Activated CD8-positive, alpha-beta T cell treated with anti-CD3 and anti-CD28 coated beads, Interleukin-2, amount 10 ng/mL, durations not matched to agents 7 days and 5 days (primary cell): ENCODE results near the gene CCDC89. TPM values are rescaled to one million over a fixed set of nuclear protein-coding genes. Genes with fewer than 3 reads are reported as not detected.
"Not testable (repeated sequence)": the region's sequence is repeated elsewhere in the genome, so short reads cannot be mapped to it uniquely, and the experiment has no call there.

Experiments used
- ATAC-seq: fragments of 150-1000 bp; cut with Tn5 transposase; one replicate; pipeline ENCODE4 v1.10.0; 2021; ENCODE audit warnings: moderate library complexity
- CTCF ChIA-PET: fragments of 350-600 bp; sonication (Branson Sonifier 250); formaldehyde crosslinking; loops from one replicate; lab custom pipeline; 2021; ENCODE audit warnings: antibody characterized with exemption; lab: Charles Lee
- POLR2A ChIA-PET: fragments of 350-600 bp; sonication (Branson Sonifier 250); formaldehyde crosslinking; loops from one replicate; lab custom pipeline; 2021; ENCODE audit warnings: antibody characterized with exemption; lab: Charles Lee
- DNase-seq: peaks from one replicate; pipeline ENCODE4 v3.0.0-alpha.2; 2020
- H3K27ac Mint-ChIP-seq: one replicate; pipeline ENCODE4 v1.8.0; 2021; ENCODE audit warnings: mild to moderate bottlenecking, mixed read lengths
- H3K27me3 Mint-ChIP-seq: one replicate; pipeline ENCODE4 v1.8.0; 2021; ENCODE audit warnings: low read depth, mixed read lengths
- H3K36me3 Mint-ChIP-seq: one replicate; pipeline ENCODE4 v1.8.0; 2021; ENCODE audit warnings: low read depth, mixed read lengths
- H3K4me1 Mint-ChIP-seq: one replicate; pipeline ENCODE4 v1.8.0; 2021; ENCODE audit warnings: low read depth, mixed read lengths
- H3K4me3 Mint-ChIP-seq: one replicate; pipeline ENCODE4 v1.8.0; 2021; ENCODE audit warnings: mild to moderate bottlenecking, mixed read lengths
- H3K9me3 Mint-ChIP-seq: one replicate; pipeline ENCODE4 v1.8.0; 2022; ENCODE audit warnings: mixed read lengths; ENCODE audit not compliant: insufficient read depth
- total RNA-seq, 2 experiments: library from RNA; stranded (reverse); gene quantifications; one replicate each; pipeline ENCODE4 v1.2.3, GENCODE V29; 2021

Gene CCDC89
- total RNA-seq, 2 experiments from 2014 or later, result 0.23 to 0.63 TPM

- Mint-ChIP-seq H3K4me1 (peaks cover 21% of the 10 kb centered on the region), H3K27ac (no peak overlapping the region), H3K4me3 (no peak overlapping the region), H3K36me3 (no peaks in the 10 kb centered on the region), H3K9me3 (no peaks in the 10 kb centered on the region), H3K27me3 (peaks cover 3% of the 10 kb centered on the region)
- POLR2A ChIA-PET, result interaction anchor here (1.3 to 2.2 kb wide), 2 partner anchors 20 to 170 kb away, joined by 3 to 4 read pairs; partner anchors contain the start of gene CCDC83
- ATAC-seq, result no peak
- DNase-seq, result no peak
- CTCF ChIA-PET, result interaction anchor here (1.1 to 3.6 kb wide), 5 partner anchors 11 to 170 kb away, joined by 3 to 14 read pairs (median 6); partner anchors contain the start of genes CCDC83 and TMEM126B
Measured at GRCh38 chr11:85685125-85685819, 723 bp downstream of the CCDC89 start.

GRCh38 chr11:85682330-85683305, 3.4 kb downstream of the CCDC89 start:
- peak; percentile 72 for DNase-seq
- ChIA-PET POLR2A (interaction anchor here (0.9 to 2.1 kb wide), 2 partner anchors 15 to 18 kb away, joined by 3 to 12 read pairs; partner anchors contain the start of gene CREBZF), CTCF (interaction anchor here (1.7 kb wide), 1 partner anchor 10 kb away, joined by 6 read pairs; no protein-coding TSS in a partner anchor)
- Mint-ChIP-seq H3K4me1 (peaks cover 19% of the 10 kb centered on the region), H3K36me3 (no peaks in the 10 kb centered on the region), H3K9me3 (no peaks in the 10 kb centered on the region), H3K27ac (peak overlapping the region; percentile 78), H3K4me3 (peak overlapping the region; percentile 74), H3K27me3 (peaks cover 13% of the 10 kb centered on the region)
- peak; percentile 93 for ATAC-seq

GRCh38 chr11:85680897-85681296, 5.1 kb downstream of the CCDC89 start:
- POLR2A ChIA-PET, result interaction anchor here (1.0 to 2.1 kb wide), 2 partner anchors 17 to 129 kb away, joined by 3 to 12 read pairs; partner anchors contain the start of gene CREBZF

GRCh38 chr11:85679576-85679975, 6.4 kb downstream of the CCDC89 start:
- DNase-seq (no peak), ATAC-seq (no peak)
- Mint-ChIP-seq H3K4me1 (peaks cover 19% of the 10 kb centered on the region), H3K4me3 (no peak overlapping the region), H3K9me3 (no peaks in the 10 kb centered on the region), H3K27ac (no peak overlapping the region), H3K36me3 (no peaks in the 10 kb centered on the region), H3K27me3 (peaks cover 22% of the 10 kb centered on the region)
- POLR2A ChIA-PET, result interaction anchor here (1.1 kb wide), 1 partner anchor 15 kb away, joined by 3 read pairs; the partner anchor contains the start of gene CREBZF
- CTCF ChIA-PET, result interaction anchor here (1.0 to 1.6 kb wide), 4 partner anchors 11 to 70 kb away, joined by 3 to 7 read pairs (median 4); no protein-coding TSS in a partner anchor

More at GRCh38 chr11:85680897-85681296, 5.1 kb downstream of the CCDC89 start:
- peaks cover 19% of the 10 kb centered on the region for H3K4me1 Mint-ChIP-seq
- H3K4me3 Mint-ChIP-seq, result no peak overlapping the region
- peaks cover 16% of the 10 kb centered on the region for H3K27me3 Mint-ChIP-seq
- no peak overlapping the region for H3K27ac Mint-ChIP-seq
- ATAC-seq, result no peak
- CTCF ChIA-PET, result interaction anchor here (0.9 to 1.9 kb wide), 6 partner anchors 12 to 174 kb away, joined by 3 to 10 read pairs (median 5); partner anchors contain the start of gene CCDC83
- H3K36me3 Mint-ChIP-seq, result no peaks in the 10 kb centered on the region
- DNase-seq, result no peak
- H3K9me3 Mint-ChIP-seq, result no peaks in the 10 kb centered on the region

- no peak overlapping the region for H3K4me3 Mint-ChIP-seq
- DNase-seq (no peak), ATAC-seq (peak; percentile 44)
- H3K9me3 Mint-ChIP-seq, result no peaks in the 10 kb centered on the region
- H3K27ac Mint-ChIP-seq, result no peak overlapping the region
- peaks cover 4% of the 10 kb centered on the region for H3K36me3 Mint-ChIP-seq
- ChIA-PET POLR2A (no interaction called here), CTCF (no interaction called here)
- H3K4me1 Mint-ChIP-seq, result peaks cover 11% of the 10 kb centered on the region
- peaks cover 16% of the 10 kb centered on the region for H3K27me3 Mint-ChIP-seq
Measured at GRCh38 chr11:85673393-85673792, 12.6 kb downstream of the CCDC89 start.

- ATAC-seq (no peak), DNase-seq (no peak)
- ChIA-PET POLR2A (no interaction called here), CTCF (no interaction called here)
- no peaks in the 10 kb centered on the region for H3K9me3 Mint-ChIP-seq
- peaks cover 10% of the 10 kb centered on the region for H3K27me3 Mint-ChIP-seq
- no peak overlapping the region for H3K27ac Mint-ChIP-seq
- peaks cover 11% of the 10 kb centered on the region for H3K4me1 Mint-ChIP-seq
- no peak overlapping the region for H3K4me3 Mint-ChIP-seq
- H3K36me3 Mint-ChIP-seq, result peaks cover 4% of the 10 kb centered on the region
Measured at GRCh38 chr11:85672105-85672902, 13.7 kb downstream of the CCDC89 start.

GRCh38 chr11:85670949-85671663, 14.9 kb downstream of the CCDC89 start:
- CTCF ChIA-PET, ATAC-seq, DNase-seq, H3K27me3 Mint-ChIP-seq, H3K27ac Mint-ChIP-seq, H3K9me3 Mint-ChIP-seq, H3K36me3 Mint-ChIP-seq, H3K4me3 Mint-ChIP-seq: not testable (repeated sequence)
- peaks cover 13% of the 10 kb centered on the region for H3K4me1 Mint-ChIP-seq
- POLR2A ChIA-PET, result interaction anchor here (1.2 kb wide), 1 partner anchor 23 kb away, joined by 3 read pairs; the partner anchor contains the start of gene TMEM126A

GRCh38 chr11:85668157-85668556, 17.8 kb downstream of the CCDC89 start:
- ATAC-seq, result no peak
- Mint-ChIP-seq H3K27ac (no peak overlapping the region), H3K9me3 (no peaks in the 10 kb centered on the region), H3K4me1 (peaks cover 15% of the 10 kb centered on the region), H3K4me3 (no peak overlapping the region), H3K27me3 (no peaks in the 10 kb centered on the region), H3K36me3 (peaks cover 13% of the 10 kb centered on the region)
- POLR2A ChIA-PET, result no interaction called here
- CTCF ChIA-PET, result interaction anchor here (0.7 to 0.8 kb wide), 2 partner anchors 10 to 31 kb away, joined by 3 read pairs; no protein-coding TSS in a partner anchor
- DNase-seq, result no peak

- ChIA-PET POLR2A (interaction anchor here (1.0 kb wide), 1 partner anchor 19 kb away, joined by 7 read pairs; the partner anchor contains the start of gene TMEM126A), CTCF (interaction anchor here (1.0 kb wide), 1 partner anchor 31 kb away, joined by 3 read pairs; no protein-coding TSS in a partner anchor)
- ATAC-seq (no peak), DNase-seq (no peak)
- peaks cover 24% of the 10 kb centered on the region for H3K36me3 Mint-ChIP-seq
- H3K27ac Mint-ChIP-seq, result no peak overlapping the region
- no peak overlapping the region for H3K4me3 Mint-ChIP-seq
- H3K9me3 Mint-ChIP-seq, result no peaks in the 10 kb centered on the region
- peaks cover 14% of the 10 kb centered on the region for H3K4me1 Mint-ChIP-seq
- no peaks in the 10 kb centered on the region for H3K27me3 Mint-ChIP-seq
Measured at GRCh38 chr11:85666687-85667086, 19.3 kb downstream of the CCDC89 start.

GRCh38 chr11:85665733-85666132, 20.3 kb downstream of the CCDC89 start:
- ATAC-seq (no peak), DNase-seq (no peak)
- Mint-ChIP-seq H3K4me3 (peak overlapping the region; percentile 38), H3K27ac (peak overlapping the region; percentile 96), H3K36me3 (peaks cover 32% of the 10 kb centered on the region), H3K4me1 (peaks cover 23% of the 10 kb centered on the region), H3K9me3 (no peaks in the 10 kb centered on the region), H3K27me3 (no peaks in the 10 kb centered on the region)
- CTCF ChIA-PET, result interaction anchor here (1.0 kb wide), 1 partner anchor 32 kb away, joined by 3 read pairs; no protein-coding TSS in a partner anchor
- POLR2A ChIA-PET, result interaction anchor here (1.0 kb wide), 1 partner anchor 18 kb away, joined by 7 read pairs; the partner anchor contains the start of gene TMEM126A
